ENCODE measurements around the gene METTL6. TPM values are rescaled to one million over a fixed set of nuclear protein-coding genes. Genes with fewer than 3 reads are reported as not detected.

Gene METTL6
- total and polyA plus RNA-seq, 7 donors: 5.4 to 21.9 (median 14.3) TPM

- intact Hi-C loops (cut with DNase I): no loop called here
- Histone ChIP-seq H3K4me1 (no peaks in the 10 kb centered on the region), H3K27ac (no peak overlapping the region), H3K27me3 (no peaks in the 10 kb centered on the region), H3K9me3 (no peaks in the 10 kb centered on the region), H3K36me3 (peaks cover 0 to 18% (median 0%) of the 10 kb centered on the region in 4 donors), H3K4me3 (no peak overlapping the region)
- TF ChIP-seq POLR2A (IDR thresholded peaks at IDR 0.05): no peak
- TF ChIP-seq EP300 (IDR thresholded peaks at IDR 0.05): no peak
- TF ChIP-seq POLR2AphosphoS5 (IDR thresholded peaks at IDR 0.05): no peak
- TF ChIP-seq CTCF (IDR thresholded peaks at IDR 0.05): no peak
- no peak for DNase-seq
- WGBS, 2 donors: 93% methylated on average over 18 of the region's 18 CpGs
Observed at GRCh38 chr3:15451216-15452113, 24.1 kb upstream of the METTL6 start.

GRCh38 chr3:15450438-15451215 is 23.3 kb upstream of the METTL6 start:
- peaks cover 0 to 15% (median 0%) of the 10 kb centered on the region in 4 donors for H3K36me3 ChIP-seq
- DNase-seq: no peak
- H3K4me3 ChIP-seq: no peak overlapping the region
- H3K27me3 ChIP-seq: no peaks in the 10 kb centered on the region
- no peak overlapping the region for H3K27ac ChIP-seq
- 94 to 95% methylated on average over 12 of the region's 12 CpGs for WGBS, 2 donors
- H3K4me1 ChIP-seq: no peaks in the 10 kb centered on the region
- no peak for TF ChIP-seq POLR2AphosphoS5 (IDR thresholded peaks at IDR 0.05)
- no peak for TF ChIP-seq POLR2A (IDR thresholded peaks at IDR 0.05)
- intact Hi-C loops (cut with DNase I): no loop called here
- H3K9me3 ChIP-seq: no peaks in the 10 kb centered on the region

GRCh38 chr3:15449489-15450224 is 22.3 kb upstream of the METTL6 start:
- Histone ChIP-seq H3K36me3 (peaks cover 0 to 15% (median 0%) of the 10 kb centered on the region in 4 donors), H3K27me3 (no peaks in the 10 kb centered on the region), H3K4me1 (no peaks in the 10 kb centered on the region), H3K9me3 (no peaks in the 10 kb centered on the region), H3K4me3 (no peak overlapping the region), H3K27ac (no peak overlapping the region)
- intact Hi-C loops (cut with DNase I): no loop called here
- WGBS, 2 donors: 88 to 91% methylated on average over 3 of the region's 3 CpGs
- TF ChIP-seq CTCF (IDR thresholded peaks at IDR 0.05): no peak
- no peak for TF ChIP-seq POLR2AphosphoS5 (IDR thresholded peaks at IDR 0.05)
- TF ChIP-seq EP300 (IDR thresholded peaks at IDR 0.05): no peak
- TF ChIP-seq POLR2A (IDR thresholded peaks at IDR 0.05): no peak
- no peak for DNase-seq

GRCh38 chr3:15443826-15444524 is 16.6 kb upstream of the METTL6 start:
- no peaks in the 10 kb centered on the region for H3K9me3 ChIP-seq
- DNase-seq: no peak
- TF ChIP-seq EP300 (IDR thresholded peaks at IDR 0.05) (no peak), POLR2AphosphoS5 (IDR thresholded peaks at IDR 0.05) (no peak), CTCF (IDR thresholded peaks at IDR 0.05) (no peak), POLR2A (IDR thresholded peaks at IDR 0.05) (no peak)
- intact Hi-C loops (cut with DNase I): no loop called here
- 86 to 91% methylated on average over 4 of the region's 4 CpGs for WGBS, 2 donors
- H3K27ac ChIP-seq: no peak overlapping the region
- H3K27me3 ChIP-seq: no peaks in the 10 kb centered on the region
- H3K4me3 ChIP-seq: no peak overlapping the region
- H3K36me3 ChIP-seq: peaks cover 13 to 37% (median 24%) of the 10 kb centered on the region in 4 donors
- no peaks in the 10 kb centered on the region for H3K4me1 ChIP-seq
